HepG2 (cell line): ENCODE results near the gene ZNF618. TPM values are rescaled to one million over a fixed set of nuclear protein-coding genes. Genes with fewer than 3 reads are reported as not detected.

ENCODE experiments used
- ATAC-seq: fragments of 200-7000 bp; cut with Tn5 transposase; 3 replicates; pipeline ENCODE4 v1.9.1; 2020; ENCODE audit warnings: mild to moderate bottlenecking, moderate library complexity
- BruUV-seq: library from RNA; stranded (reverse); fragments of 400-500 nt; replicated peaks from 2 replicates; lab custom pipeline; 2021; lab: Mats Ljungman, UMichigan
- CTCF ChIA-PET: fragments of 300-600 bp; formaldehyde crosslinking; extraction: SDS; loops from one replicate; lab custom pipeline; 2021; ENCODE audit warnings: low total read pairs, inconsistent platforms, low intra/inter-chr PET ratio; lab: Yijun Ruan, JAX
- POLR2A ChIA-PET: fragments of 350-600 bp; sonication (Branson Sonifier 250); formaldehyde crosslinking; loops from one replicate; lab custom pipeline; 2020; ENCODE audit warnings: antibody characterized with exemption, inconsistent platforms; lab: Yijun Ruan, JAX
- DNase-seq: peaks from one replicate; pipeline ENCODE4 v3.0.0-alpha.2; 2015; ENCODE audit warnings: low spot score
- FAIRE-seq: peaks from 3 replicates; lab custom pipeline; 2011; peaks lifted over from hg19 to GRCh38; lab: Jason Lieb, UNC
- H2AFZ ChIP-seq: one replicate; pipeline ENCODE4 v1.6.1; 2011; ENCODE audit warnings: low read length, inconsistent platforms
- H3K27ac ChIP-seq: fragments of 300-600 bp; 3 replicates; pipeline ENCODE4 v1.8.0; 2011; ENCODE audit warnings: mixed run types, mild to moderate bottlenecking, mixed read lengths, low read length, inconsistent platforms; ENCODE audit not compliant: insufficient read depth; ENCODE audit errors: extremely low read length
- H3K27me3 ChIP-seq, 2 experiments: fragments of 200-600 bp in 1 of 2; 2 replicates in 1 of 2; 3 replicates in 1 of 2; pipeline versions ENCODE4 v1.6.0 to v1.8.0; 2011; ENCODE audit warnings: low read length in 2 of 2, mild to moderate bottlenecking in 2 of 2, moderate library complexity in 2 of 2, inconsistent platforms in 1 of 2; ENCODE audit not compliant: insufficient read depth in 2 of 2, control insufficient read depth in 1 of 2
- H3K36me3 ChIP-seq, 2 experiments: fragments of 200-600 bp in 1 of 2; replicated peaks in 1 of 2; 2 replicates in 1 of 2; 3 replicates in 1 of 2; pipeline versions ENCODE4 v1.5.1 to v1.8.0; 2011; ENCODE audit warnings: low read length in 2 of 2, inconsistent platforms in 1 of 2; ENCODE audit not compliant: insufficient read depth in 2 of 2, control insufficient read depth in 1 of 2
- H3K4me1 ChIP-seq: 2 replicates; pipeline ENCODE4 v1.5.1; 2012; ENCODE audit warnings: low read length, inconsistent platforms; ENCODE audit not compliant: insufficient read depth
- H3K4me2 ChIP-seq: 2 replicates; pipeline ENCODE4 v1.6.0; 2011; ENCODE audit warnings: low read depth, low read length, inconsistent platforms
- H3K4me3 ChIP-seq, 3 experiments: fragments of 200-600 bp in 1 of 3; sonication (generic), shearing (Covaris generic) in 1 of 3; replicated peaks in 1 of 3; 2 replicates each; pipeline ENCODE4 v1.5.1; 2011 to 2016; ENCODE audit warnings: low read length in 3 of 3, inconsistent platforms in 2 of 3, low read depth in 2 of 3, mild to moderate bottlenecking in 2 of 3, control low read depth in 1 of 3, mixed read lengths in 1 of 3; ENCODE audit not compliant: insufficient read depth in 1 of 3
- H3K79me2 ChIP-seq: one replicate; pipeline ENCODE4 v1.6.1; 2011; ENCODE audit warnings: low read length, inconsistent platforms; ENCODE audit not compliant: insufficient read depth
- H3K9ac ChIP-seq: 2 replicates; pipeline ENCODE4 v1.6.0; 2011; ENCODE audit warnings: mild to moderate bottlenecking, low read depth, low read length, inconsistent platforms; ENCODE audit not compliant: insufficient read depth
- H3K9me3 ChIP-seq: 2 replicates; pipeline ENCODE4 v1.5.1; 2012; ENCODE audit warnings: mild to moderate bottlenecking, low read length
- H4K20me1 ChIP-seq: 2 replicates; pipeline ENCODE4 v1.6.0; 2011; ENCODE audit warnings: inconsistent platforms, mild to moderate bottlenecking, low read length, moderate library complexity; ENCODE audit not compliant: insufficient read depth
- ADNP ChIP-seq: sonication (generic); formaldehyde crosslinking; IDR thresholded peaks from 2 replicates; pipeline ENCODE4 v1.4.0; 2020; ENCODE audit warnings: missing genetic modification reagents
- HDAC1 ChIP-seq: sonication (generic); formaldehyde crosslinking; IDR thresholded peaks from 2 replicates; pipeline ENCODE4 v1.5.1; 2020; ENCODE audit warnings: mild to moderate bottlenecking, missing genetic modification reagents
- MAFG ChIP-seq: sonication (generic); formaldehyde crosslinking; IDR thresholded peaks from 2 replicates; pipeline ENCODE4 v1.5.1; 2020; ENCODE audit warnings: mild to moderate bottlenecking, missing genetic modification reagents
- THAP8 ChIP-seq: sonication (generic); formaldehyde crosslinking; IDR thresholded peaks from 2 replicates; pipeline ENCODE4 v1.5.1; 2020; ENCODE audit warnings: missing genetic modification reagents, mild to moderate bottlenecking, borderline replicate concordance
- ZSCAN9 ChIP-seq: IDR thresholded peaks from 2 replicates; pipeline ENCODE4 v1.6.1; 2016; ENCODE audit warnings: borderline replicate concordance
- WGBS: methylation state at CpG from one replicate; pipeline ENCODE4 v1.1.6; 2017; ENCODE audit warnings: low lambda C conversion rate; 5-methylcytosine and 5-hydroxymethylcytosine counted together
- in situ Hi-C: cut with HindIII; loops from 2 replicates; pipeline ENCODE4 v1.10.0; 2017; ENCODE audit warnings: low pct_unique_long_range_greater_than_20kb; ENCODE audit not compliant: extremely low pct_ligation_motif_present
- intact Hi-C: fragments of 100-400 bp; cut with micrococcal nuclease; formaldehyde crosslinking; loops from one replicate; pipeline ENCODE4 v1.10.0; 2022; ENCODE audit not compliant: unreplicated experiment
- polyA plus RNA-seq, 8 experiments: library from polyadenylated mRNA; depleted of rRNA in 3 of 8; stranded (reverse) in 7 of 8; unstranded in 1 of 8; fragments of >200 nt; fragmentation: Illumina TruSeq in 4 of 8; extraction: Trizol in 4 of 8; gene quantifications; 2 replicates each; pipeline versions ENCODE4 v1.2.1 to v1.2.3, GENCODE V29; 2011 to 2016; ENCODE audit warnings: low read depth in 4 of 8, missing spikeins in 1 of 8, mixed read lengths in 1 of 8; ENCODE audit not compliant: insufficient read depth in 1 of 8
- total RNA-seq, 5 experiments: library from RNA; depleted of rRNA; stranded (reverse); fragments of >200 nt; fragmentation: Illumina TruSeq; extraction: Trizol; gene quantifications; 2 replicates each; pipeline ENCODE4 v1.2.3, GENCODE V29; 2016; ENCODE audit warnings: low read depth in 1 of 5
- TF ChIP-seq, protein P1 (sequence below), 2 experiments: sonication (generic) in 1 of 2; formaldehyde crosslinking in 1 of 2; IDR thresholded peaks; 2 replicates each; pipeline versions ENCODE4 v1.4.0 to v1.6.1; 2018 to 2020; ENCODE audit warnings: missing genetic modification reagents in 2 of 2, borderline replicate concordance in 1 of 2, low read depth in 1 of 2, mild to moderate bottlenecking in 1 of 2, missing biosample characterization in 1 of 2
- TF ChIP-seq, protein P2 (sequence below): sonication (generic); formaldehyde crosslinking; IDR thresholded peaks from 2 replicates; pipeline ENCODE4 v1.5.0; 2020; ENCODE audit warnings: mild to moderate bottlenecking, missing genetic modification reagents

Gene ZNF618
- total and polyA plus RNA-seq, 2 of the 13 experiments (the other 11 are each of a cell fraction or from before 2014, with no cell fraction given), result 0.07 TPM

GRCh38 chr9:113873926-113874325 is 2.2 kb upstream of the ZNF618 start:
- H4K20me1 ChIP-seq, result no peaks in the 10 kb centered on the region
- in situ Hi-C loops, result no loop called here

DNA sequence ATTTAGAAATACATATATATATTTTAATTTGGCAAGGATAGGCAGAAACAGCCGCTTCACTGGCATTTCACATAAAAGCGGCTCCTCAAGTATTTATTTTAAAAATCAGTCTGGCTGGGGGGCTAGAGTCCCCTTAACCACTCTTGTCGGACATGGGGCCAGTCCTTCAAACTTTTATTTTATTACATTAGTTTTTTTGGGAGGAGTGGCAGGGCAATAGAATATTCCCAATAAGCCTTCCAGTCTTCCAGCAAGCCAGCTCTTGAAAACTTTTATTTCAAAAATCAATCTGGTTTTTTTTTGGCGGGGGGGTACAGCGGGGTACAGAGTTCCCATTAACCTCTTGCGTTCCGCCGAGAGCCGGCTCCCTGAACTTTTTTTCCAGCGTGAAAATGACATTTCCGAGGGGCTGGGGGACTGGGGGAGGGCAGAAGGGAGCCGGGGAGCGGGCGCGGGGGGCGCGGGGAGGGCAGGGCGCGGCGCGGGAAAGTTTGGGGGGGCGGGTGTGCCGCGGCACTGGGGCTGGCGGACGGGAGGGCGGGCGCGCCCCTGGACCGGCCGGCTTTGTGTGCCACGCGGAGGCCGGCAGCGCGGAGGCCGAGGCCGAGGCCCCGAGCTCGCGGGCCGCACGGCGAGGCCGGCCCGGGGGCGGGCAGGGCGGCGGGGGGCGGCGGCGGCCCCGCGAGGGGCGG is 504 bp upstream of the ZNF618 start:
- ChIA-PET POLR2A (no interaction called here), CTCF (no interaction called here)
- no TSS peak for BruUV-seq
- no peak overlapping the region for H3K4me2 ChIP-seq
- no peaks in the 10 kb centered on the region for H3K36me3 ChIP-seq
- ATAC-seq (no peak), FAIRE-seq (no peak), DNase-seq (no peak)
- intact Hi-C loops, result loop anchor here (2.0 to 10.0 kb wide), 2 partner anchors 69 to 169 kb away; no protein-coding TSS in a partner anchor
- no peaks in the 10 kb centered on the region for H3K4me1 ChIP-seq
- TF ChIP-seq, protein P1, sequence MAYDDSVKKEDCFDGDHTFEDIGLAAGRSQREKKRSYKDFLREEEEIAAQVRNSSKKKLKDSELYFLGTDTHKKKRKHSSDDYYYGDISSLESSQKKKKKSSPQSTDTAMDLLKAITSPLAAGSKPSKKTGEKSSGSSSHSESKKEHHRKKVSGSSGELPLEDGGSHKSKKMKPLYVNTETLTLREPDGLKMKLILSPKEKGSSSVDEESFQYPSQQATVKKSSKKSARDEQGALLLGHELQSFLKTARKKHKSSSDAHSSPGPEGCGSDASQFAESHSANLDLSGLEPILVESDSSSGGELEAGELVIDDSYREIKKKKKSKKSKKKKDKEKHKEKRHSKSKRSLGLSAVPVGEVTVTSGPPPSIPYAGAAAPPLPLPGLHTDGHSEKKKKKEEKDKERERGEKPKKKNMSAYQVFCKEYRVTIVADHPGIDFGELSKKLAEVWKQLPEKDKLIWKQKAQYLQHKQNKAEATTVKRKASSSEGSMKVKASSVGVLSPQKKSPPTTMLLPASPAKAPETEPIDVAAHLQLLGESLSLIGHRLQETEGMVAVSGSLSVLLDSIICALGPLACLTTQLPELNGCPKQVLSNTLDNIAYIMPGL (CRISPR knock-in tag; IDR thresholded peaks at IDR 0.05; ENCODE audit: borderline replicate concordance in 1 of 2, low read depth in 1 of 2), result no peak
- TF ChIP-seq, protein P2, sequence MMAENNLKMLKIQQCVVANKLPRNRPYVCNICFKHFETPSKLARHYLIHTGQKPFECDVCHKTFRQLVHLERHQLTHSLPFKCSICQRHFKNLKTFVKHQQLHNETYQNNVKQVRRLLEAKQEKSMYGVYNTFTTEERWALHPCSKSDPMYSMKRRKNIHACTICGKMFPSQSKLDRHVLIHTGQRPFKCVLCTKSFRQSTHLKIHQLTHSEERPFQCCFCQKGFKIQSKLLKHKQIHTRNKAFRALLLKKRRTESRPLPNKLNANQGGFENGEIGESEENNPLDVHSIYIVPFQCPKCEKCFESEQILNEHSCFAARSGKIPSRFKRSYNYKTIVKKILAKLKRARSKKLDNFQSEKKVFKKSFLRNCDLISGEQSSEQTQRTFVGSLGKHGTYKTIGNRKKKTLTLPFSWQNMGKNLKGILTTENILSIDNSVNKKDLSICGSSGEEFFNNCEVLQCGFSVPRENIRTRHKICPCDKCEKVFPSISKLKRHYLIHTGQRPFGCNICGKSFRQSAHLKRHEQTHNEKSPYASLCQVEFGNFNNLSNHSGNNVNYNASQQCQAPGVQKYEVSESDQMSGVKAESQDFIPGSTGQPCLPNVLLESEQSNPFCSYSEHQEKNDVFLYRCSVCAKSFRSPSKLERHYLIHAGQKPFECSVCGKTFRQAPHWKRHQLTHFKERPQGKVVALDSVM, result peak; percentile 48; the same call in 1 of the 2 replicates
- in situ Hi-C loops, result no loop called here
- peaks cover under 1 to 37% of the 10 kb centered on the region in 2 experiments; a peak in 3 of 5 replicates for H3K27me3 ChIP-seq
- no peak overlapping the region for H3K9ac ChIP-seq
- no peaks in the 10 kb centered on the region for H3K79me2 ChIP-seq
- no peaks in the 10 kb centered on the region for H4K20me1 ChIP-seq
- no peak overlapping the region for H3K27ac ChIP-seq
- H3K9me3 ChIP-seq, result no peaks in the 10 kb centered on the region
- H3K4me3 ChIP-seq, result no peak overlapping the region; a peak in 1 of 6 replicates
- H2AFZ ChIP-seq, result no peak overlapping the region
- 20% methylated on average over 11 of the region's 55 CpGs for WGBS

More at GRCh38 chr9:113873926-113874325, 2.2 kb upstream of the ZNF618 start:
- H3K9me3 ChIP-seq, result no peaks in the 10 kb centered on the region
- BruUV-seq, result no TSS peak
- no peak overlapping the region for H3K4me2 ChIP-seq
- intact Hi-C loops, result loop anchor here (10.0 kb wide), 1 partner anchor 171 kb away; no protein-coding TSS in a partner anchor
- FAIRE-seq (no peak), ATAC-seq (peak; percentile 52), DNase-seq (no peak)
- no peaks in the 10 kb centered on the region for H3K36me3 ChIP-seq
- H3K4me3 ChIP-seq, result no peak overlapping the region
- H3K79me2 ChIP-seq, result no peaks in the 10 kb centered on the region
- peaks cover 2 to 43% of the 10 kb centered on the region in 2 experiments; a peak in 4 of 5 replicates for H3K27me3 ChIP-seq
- CTCF ChIA-PET, result no interaction called here
- H2AFZ ChIP-seq, result no peak overlapping the region
- no peak overlapping the region for H3K9ac ChIP-seq
- POLR2A ChIA-PET, result no interaction called here
- 0% methylated on average over 2 of the region's 3 CpGs for WGBS
- H3K27ac ChIP-seq, result no peak overlapping the region
- H3K4me1 ChIP-seq, result no peaks in the 10 kb centered on the region
- TF ChIP-seq THAP8 (CRISPR knock-in tag) (no peak), HDAC1 (CRISPR knock-in tag) (no peak), MAFG (CRISPR knock-in tag) (no peak), ADNP (CRISPR knock-in tag) (no peak), ZSCAN9 (CRISPR knock-in tag) (no peak)
- TF ChIP-seq, all 625 proteins: peak for 0
